ENCODE results near the gene PRSS58. TPM values are rescaled to one million over a fixed set of nuclear protein-coding genes. Genes with fewer than 3 reads are reported as not detected.

PRSS58 gene
- total and polyA plus RNA-seq, 2 donors (not counting 1 experiment from before 2014, with no cell fraction given) = not detected

DNA sequence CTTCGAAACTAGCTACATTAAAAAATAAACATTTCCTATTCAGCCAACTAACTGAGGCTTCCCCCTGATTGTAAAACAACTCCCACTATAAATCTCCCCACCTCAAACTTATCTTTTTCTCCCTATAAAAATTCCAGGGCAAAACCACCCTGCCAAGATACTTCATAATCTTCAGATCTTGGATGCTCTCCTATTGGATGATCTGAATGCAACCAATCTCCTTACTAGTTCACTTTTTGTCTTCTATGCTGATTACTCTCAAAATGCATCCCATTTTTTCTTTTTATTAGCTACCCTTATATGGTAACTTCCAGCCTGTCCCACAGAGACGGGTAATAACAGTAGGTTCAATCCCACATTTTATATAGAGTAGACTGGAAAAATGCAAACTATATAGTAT lies 15.0 kb upstream of the PRSS58 start:
- Mint-ChIP-seq H3K27ac (no peak overlapping the region), H3K4me1 (no peaks in the 10 kb centered on the region), H3K9me3 (ENCODE audit: insufficient read depth) (peaks cover 13% of the 10 kb centered on the region), H3K4me3 (no peak overlapping the region), H3K27me3 (no peaks in the 10 kb centered on the region)
- ATAC-seq (ENCODE audit: low read depth) (no peak), DNase-seq (no peak)
- no CpG with 5 or more reads among the region's 2 CpGs for WGBS (ENCODE audit: insufficient coverage)
- H2AFZ ChIP-seq (ENCODE audit: insufficient read depth, low read depth, low read length, poor library complexity, severe bottlenecking) = no peak overlapping the region
- CTCF ChIA-PET = no interaction called here
- POLR2A ChIA-PET = no interaction called here
- TF ChIP-seq EZH2 (IDR thresholded peaks at IDR 0.05; ENCODE audit: borderline replicate concordance, insufficient read depth, low read depth, low read length, poor library complexity, severe bottlenecking) = no peak
- TF ChIP-seq, protein P1, sequence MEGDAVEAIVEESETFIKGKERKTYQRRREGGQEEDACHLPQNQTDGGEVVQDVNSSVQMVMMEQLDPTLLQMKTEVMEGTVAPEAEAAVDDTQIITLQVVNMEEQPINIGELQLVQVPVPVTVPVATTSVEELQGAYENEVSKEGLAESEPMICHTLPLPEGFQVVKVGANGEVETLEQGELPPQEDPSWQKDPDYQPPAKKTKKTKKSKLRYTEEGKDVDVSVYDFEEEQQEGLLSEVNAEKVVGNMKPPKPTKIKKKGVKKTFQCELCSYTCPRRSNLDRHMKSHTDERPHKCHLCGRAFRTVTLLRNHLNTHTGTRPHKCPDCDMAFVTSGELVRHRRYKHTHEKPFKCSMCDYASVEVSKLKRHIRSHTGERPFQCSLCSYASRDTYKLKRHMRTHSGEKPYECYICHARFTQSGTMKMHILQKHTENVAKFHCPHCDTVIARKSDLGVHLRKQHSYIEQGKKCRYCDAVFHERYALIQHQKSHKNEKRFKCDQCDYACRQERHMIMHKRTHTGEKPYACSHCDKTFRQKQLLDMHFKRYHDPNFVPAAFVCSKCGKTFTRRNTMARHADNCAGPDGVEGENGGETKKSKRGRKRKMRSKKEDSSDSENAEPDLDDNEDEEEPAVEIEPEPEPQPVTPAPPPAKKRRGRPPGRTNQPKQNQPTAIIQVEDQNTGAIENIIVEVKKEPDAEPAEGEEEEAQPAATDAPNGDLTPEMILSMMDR (IDR thresholded peaks at IDR 0.05) = no peak
- H3K79me2 ChIP-seq (ENCODE audit: control insufficient read depth, insufficient read depth, low read length) = no peaks in the 10 kb centered on the region
- H3K27ac ChIP-seq (ENCODE audit: low read length in 2 of 2) = no peak overlapping the region
- H3K9ac ChIP-seq (ENCODE audit: low read length) = no peak overlapping the region
- H3K4me3 ChIP-seq (ENCODE audit: control extremely low read depth in 1 of 5, extremely low read depth in 1 of 5, insufficient read depth in 1 of 5, low read depth in 2 of 5, low read length in 4 of 5) = no peak overlapping the region
- H3K4me2 ChIP-seq (replicated peaks; ENCODE audit: low read depth, low read length, poor library complexity, severe bottlenecking) = no peak overlapping the region
- H3K36me3 ChIP-seq (replicated peaks in 1 of 2; ENCODE audit: control extremely low read depth in 1 of 2, control insufficient read depth in 1 of 2, extremely low read depth in 1 of 2, insufficient read depth in 2 of 2, low read length in 1 of 2) = no peaks in the 10 kb centered on the region
- no peaks in the 10 kb centered on the region for H3K27me3 ChIP-seq (replicated peaks in 1 of 4; ENCODE audit: control extremely low read depth in 1 of 4, control insufficient read depth in 3 of 4, insufficient read depth in 4 of 4, low read length in 3 of 4)
- intact Hi-C loops (cut with micrococcal nuclease) = no loop called here
- H3K9me3 ChIP-seq (ENCODE audit: control extremely low read depth in 1 of 3, control insufficient read depth in 2 of 3, insufficient read depth in 1 of 3, low read length in 2 of 3) = peaks cover 0 to 5% (median 0%) of the 10 kb centered on the region in 3 donors
- no peaks in the 10 kb centered on the region for H4K20me1 ChIP-seq (ENCODE audit: control insufficient read depth, insufficient read depth, low read length, poor library complexity, severe bottlenecking)
- H3K4me1 ChIP-seq (ENCODE audit: control insufficient read depth in 2 of 2, insufficient read depth in 2 of 2, low read length in 2 of 2) = no peaks in the 10 kb centered on the region

GRCh38 chr7:142263598-142264380 lies 5.9 kb upstream of the PRSS58 start:
- DNase-seq (no peak), ATAC-seq (ENCODE audit: low read depth) (no peak)
- Histone ChIP-seq H3K27ac (ENCODE audit: low read length in 2 of 2) (no peak overlapping the region), H2AFZ (ENCODE audit: insufficient read depth, low read depth, low read length, poor library complexity, severe bottlenecking) (no peak overlapping the region), H3K4me3 (ENCODE audit: control extremely low read depth in 1 of 5, extremely low read depth in 1 of 5, insufficient read depth in 1 of 5, low read depth in 2 of 5, low read length in 4 of 5) (no peak overlapping the region), H3K79me2 (ENCODE audit: control insufficient read depth, insufficient read depth, low read length) (no peaks in the 10 kb centered on the region), H3K9ac (ENCODE audit: low read length) (no peak overlapping the region), H4K20me1 (ENCODE audit: control insufficient read depth, insufficient read depth, low read length, poor library complexity, severe bottlenecking) (no peaks in the 10 kb centered on the region), H3K27me3 (replicated peaks in 1 of 4; ENCODE audit: control extremely low read depth in 1 of 4, control insufficient read depth in 3 of 4, insufficient read depth in 4 of 4, low read length in 3 of 4) (peaks cover 0 to 2% (median 0%) of the 10 kb centered on the region in 4 experiments), H3K36me3 (replicated peaks in 1 of 2; ENCODE audit: control extremely low read depth in 1 of 2, control insufficient read depth in 1 of 2, extremely low read depth in 1 of 2, insufficient read depth in 2 of 2, low read length in 1 of 2) (no peaks in the 10 kb centered on the region), H3K4me1 (ENCODE audit: control insufficient read depth in 2 of 2, insufficient read depth in 2 of 2, low read length in 2 of 2) (no peaks in the 10 kb centered on the region), H3K9me3 (ENCODE audit: control extremely low read depth in 1 of 3, control insufficient read depth in 2 of 3, insufficient read depth in 1 of 3, low read length in 2 of 3) (no peaks in the 10 kb centered on the region), H3K4me2 (replicated peaks; ENCODE audit: low read depth, low read length, poor library complexity, severe bottlenecking) (no peak overlapping the region)
- no peak overlapping the region for H3K27ac Mint-ChIP-seq
- no peaks in the 10 kb centered on the region for H3K4me1 Mint-ChIP-seq
- no peak for TF ChIP-seq EZH2 (IDR thresholded peaks at IDR 0.05; ENCODE audit: borderline replicate concordance, insufficient read depth, low read depth, low read length, poor library complexity, severe bottlenecking)
- TF ChIP-seq, protein P1 (IDR thresholded peaks at IDR 0.05) = no peak
- intact Hi-C loops (cut with micrococcal nuclease) = no loop called here
- H3K27me3 Mint-ChIP-seq = peaks cover 4% of the 10 kb centered on the region
- 60% methylated on average over 1 of the region's 8 CpGs for WGBS (ENCODE audit: insufficient coverage)
- ChIA-PET CTCF (interaction anchor here (0.7 kb wide), 1 partner anchor 904 kb away, joined by 4 read pairs; no protein-coding TSS in a partner anchor), POLR2A (no interaction called here)
- H3K4me3 Mint-ChIP-seq = no peak overlapping the region
- peaks cover 4% of the 10 kb centered on the region for H3K9me3 Mint-ChIP-seq (ENCODE audit: insufficient read depth)

All from B cell (primary cell).